Measurements from ENCODE around the gene SPATA3. TPM values are rescaled to one million over a fixed set of nuclear protein-coding genes. Genes with fewer than 3 reads are reported as not detected.
"Not testable (repeated sequence)": the region's sequence is repeated elsewhere in the genome, so short reads cannot be mapped to it uniquely, and the experiment has no call there.

Gene SPATA3
- total RNA-seq, 2 experiments from 2014 or later = not detected

- DNase-seq = peak; percentile 64
- peak; percentile 81 for ATAC-seq (ENCODE audit: low read depth)
- POLR2A ChIA-PET = interaction anchor here (1.2 to 2.3 kb wide), 2 partner anchors 30 to 32 kb away, joined by 3 to 10 read pairs; partner anchors contain the start of gene GPR55
- Mint-ChIP-seq H3K36me3 (peaks cover 1% of the 10 kb centered on the region), H3K27ac (peak overlapping the region; percentile 97), H3K9me3 (no peaks in the 10 kb centered on the region), H3K4me3 (peak overlapping the region; percentile 87), H3K4me1 (peaks cover 38% of the 10 kb centered on the region), H3K27me3 (no peaks in the 10 kb centered on the region)
Observed at GRCh38 chr2:230956827-230957755, 38.8 kb upstream of the SPATA3 start.

GRCh38 chr2:230957756-230958391, 38.0 kb upstream of the SPATA3 start:
- Mint-ChIP-seq H3K4me1 (peaks cover 38% of the 10 kb centered on the region), H3K4me3 (peak overlapping the region; percentile 87), H3K27ac (peak overlapping the region; percentile 93), H3K27me3 (no peaks in the 10 kb centered on the region), H3K9me3 (no peaks in the 10 kb centered on the region), H3K36me3 (peaks cover 1% of the 10 kb centered on the region)
- DNase-seq (no peak), ATAC-seq (ENCODE audit: low read depth) (no peak)
- POLR2A ChIA-PET = no interaction called here

- Mint-ChIP-seq H3K27me3 (no peaks in the 10 kb centered on the region), H3K4me3 (peak overlapping the region; percentile 60), H3K27ac (no peak overlapping the region), H3K4me1 (peaks cover 30% of the 10 kb centered on the region), H3K36me3 (peaks cover 1% of the 10 kb centered on the region), H3K9me3 (peaks cover 5% of the 10 kb centered on the region)
- POLR2A ChIA-PET = interaction anchor here (0.5 kb wide), 1 partner anchor 91 kb away, joined by 3 read pairs; no protein-coding TSS in a partner anchor
- DNase-seq (no peak), ATAC-seq (ENCODE audit: low read depth) (no peak)
Observed at GRCh38 chr2:230958820-230959756, 36.8 kb upstream of the SPATA3 start.

GRCh38 chr2:230960026-230960425, 35.9 kb upstream of the SPATA3 start:
- ATAC-seq (ENCODE audit: low read depth) = no peak
- H3K27ac Mint-ChIP-seq = no peak overlapping the region
- DNase-seq = no peak
- H3K9me3 Mint-ChIP-seq = peaks cover 5% of the 10 kb centered on the region
- no peaks in the 10 kb centered on the region for H3K36me3 Mint-ChIP-seq
- H3K27me3 Mint-ChIP-seq = no peaks in the 10 kb centered on the region
- peaks cover 26% of the 10 kb centered on the region for H3K4me1 Mint-ChIP-seq
- POLR2A ChIA-PET = interaction anchor here (0.5 kb wide), 1 partner anchor 92 kb away, joined by 3 read pairs; no protein-coding TSS in a partner anchor
- H3K4me3 Mint-ChIP-seq = no peak overlapping the region

- Mint-ChIP-seq H3K4me1 (peaks cover 26% of the 10 kb centered on the region), H3K4me3 (no peak overlapping the region), H3K27me3 (no peaks in the 10 kb centered on the region), H3K36me3 (no peaks in the 10 kb centered on the region), H3K9me3 (peaks cover 5% of the 10 kb centered on the region), H3K27ac (no peak overlapping the region)
- ATAC-seq (ENCODE audit: low read depth) (no peak), DNase-seq (no peak)
- POLR2A ChIA-PET = no interaction called here
Observed at GRCh38 chr2:230961091-230961491, 34.8 kb upstream of the SPATA3 start.

- no peak for DNase-seq
- POLR2A ChIA-PET = no interaction called here
Observed at GRCh38 chr2:230964136-230964730, 31.7 kb upstream of the SPATA3 start.

GRCh38 chr2:230967113-230967512, 28.8 kb upstream of the SPATA3 start:
- H3K27me3 Mint-ChIP-seq = no peaks in the 10 kb centered on the region
- H3K9me3 Mint-ChIP-seq = peaks cover 7% of the 10 kb centered on the region
- no peak overlapping the region for H3K27ac Mint-ChIP-seq
- H3K36me3 Mint-ChIP-seq = no peaks in the 10 kb centered on the region
- no peak for ATAC-seq (ENCODE audit: low read depth)
- no peak overlapping the region for H3K4me3 Mint-ChIP-seq
- DNase-seq = no peak
- POLR2A ChIA-PET = no interaction called here
- H3K4me1 Mint-ChIP-seq = peaks cover 9% of the 10 kb centered on the region

More at GRCh38 chr2:230964136-230964730, 31.7 kb upstream of the SPATA3 start:
- H3K36me3 Mint-ChIP-seq = no peaks in the 10 kb centered on the region
- peaks cover 8% of the 10 kb centered on the region for H3K4me1 Mint-ChIP-seq
- no peak overlapping the region for H3K4me3 Mint-ChIP-seq
- no peak overlapping the region for H3K27ac Mint-ChIP-seq
- ATAC-seq (ENCODE audit: low read depth) = no peak
- no peaks in the 10 kb centered on the region for H3K27me3 Mint-ChIP-seq
- H3K9me3 Mint-ChIP-seq = peaks cover 5% of the 10 kb centered on the region

GRCh38 chr2:230968314-230968713, 27.6 kb upstream of the SPATA3 start:
- DNase-seq; H3K36me3 Mint-ChIP-seq; H3K4me3 Mint-ChIP-seq; H3K9me3 Mint-ChIP-seq; H3K27ac Mint-ChIP-seq; H3K27me3 Mint-ChIP-seq; POLR2A ChIA-PET; ATAC-seq (ENCODE audit: low read depth): not testable (repeated sequence)
- peaks cover 13% of the 10 kb centered on the region for H3K4me1 Mint-ChIP-seq

- no peak for DNase-seq
- Mint-ChIP-seq H3K4me1 (peaks cover 19% of the 10 kb centered on the region), H3K9me3 (peaks cover 2% of the 10 kb centered on the region), H3K4me3 (no peak overlapping the region), H3K27me3 (no peaks in the 10 kb centered on the region), H3K36me3 (no peaks in the 10 kb centered on the region), H3K27ac (peak overlapping the region; percentile 25)
- no peak for ATAC-seq (ENCODE audit: low read depth)
- POLR2A ChIA-PET = no interaction called here
Observed at GRCh38 chr2:230968921-230969658, 26.8 kb upstream of the SPATA3 start.

- no peaks in the 10 kb centered on the region for H3K27me3 Mint-ChIP-seq
- no peak overlapping the region for H3K4me3 Mint-ChIP-seq
- DNase-seq = no peak
- H3K4me1 Mint-ChIP-seq = peaks cover 25% of the 10 kb centered on the region
- peak overlapping the region; percentile 5 for H3K27ac Mint-ChIP-seq
- no peaks in the 10 kb centered on the region for H3K36me3 Mint-ChIP-seq
- peaks cover 2% of the 10 kb centered on the region for H3K9me3 Mint-ChIP-seq
- POLR2A ChIA-PET = no interaction called here
- ATAC-seq (ENCODE audit: low read depth) = no peak
Observed at GRCh38 chr2:230969659-230970015, 26.3 kb upstream of the SPATA3 start.

- Mint-ChIP-seq H3K36me3 (no peaks in the 10 kb centered on the region), H3K9me3 (peaks cover 2% of the 10 kb centered on the region), H3K4me3 (no peak overlapping the region), H3K27ac (no peak overlapping the region), H3K27me3 (no peaks in the 10 kb centered on the region), H3K4me1 (peaks cover 41% of the 10 kb centered on the region)
- ATAC-seq (ENCODE audit: low read depth) = no peak
- POLR2A ChIA-PET = no interaction called here
- no peak for DNase-seq
Observed at GRCh38 chr2:230972046-230972445, 23.9 kb upstream of the SPATA3 start.
